Measurements from ENCODE around the gene MSRB3. TPM values are rescaled to one million over a fixed set of nuclear protein-coding genes. Genes with fewer than 3 reads are reported as not detected.

Gene MSRB3
- total and polyA plus RNA-seq, 2 donors (not counting 1 experiment from before 2014, with no cell fraction given), result not detected

DNA sequence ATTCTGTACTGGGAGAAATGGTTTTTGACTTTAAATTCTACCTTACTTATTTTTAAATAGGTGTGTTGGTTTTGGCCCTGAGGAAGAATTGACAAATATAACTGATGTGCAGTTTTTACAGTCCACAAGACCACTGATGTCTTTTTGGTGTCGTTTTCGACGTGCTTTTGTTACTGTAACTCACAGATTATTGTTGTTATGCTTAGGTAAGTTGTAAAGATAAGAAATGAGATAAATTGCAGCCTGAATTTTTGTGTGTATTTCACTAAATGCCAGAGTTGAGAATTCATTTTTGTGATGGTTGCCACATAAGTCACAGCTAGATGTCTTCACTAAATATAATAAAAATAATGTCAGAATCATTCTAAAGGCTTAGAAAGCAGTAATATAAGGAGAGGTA lies 39.9 kb upstream of the MSRB3 start:
- H3K27ac Mint-ChIP-seq, result no peak overlapping the region
- peaks cover 7% of the 10 kb centered on the region for H3K79me2 ChIP-seq (ENCODE audit: control insufficient read depth, insufficient read depth, low read length)
- H3K27me3 Mint-ChIP-seq, result no peaks in the 10 kb centered on the region
- no peaks in the 10 kb centered on the region for H3K9me3 ChIP-seq (ENCODE audit: control extremely low read depth in 1 of 3, control insufficient read depth in 2 of 3, insufficient read depth in 1 of 3, low read length in 2 of 3)
- peaks cover 19% of the 10 kb centered on the region for H4K20me1 ChIP-seq (ENCODE audit: control insufficient read depth, insufficient read depth, low read length, poor library complexity, severe bottlenecking)
- no peak for ATAC-seq (ENCODE audit: low read depth)
- H3K9ac ChIP-seq (ENCODE audit: low read length), result no peak overlapping the region
- no peaks in the 10 kb centered on the region for H3K4me1 Mint-ChIP-seq
- peaks cover 10 to 42% of the 10 kb centered on the region in 2 experiments for H3K36me3 ChIP-seq (replicated peaks in 1 of 2; ENCODE audit: control extremely low read depth in 1 of 2, control insufficient read depth in 1 of 2, extremely low read depth in 1 of 2, insufficient read depth in 2 of 2, low read length in 1 of 2)
- no peak overlapping the region for H2AFZ ChIP-seq (ENCODE audit: insufficient read depth, low read depth, low read length, poor library complexity, severe bottlenecking)
- H3K27ac ChIP-seq (ENCODE audit: low read length in 2 of 2), result no peak overlapping the region
- WGBS (ENCODE audit: insufficient coverage), result 100% methylated on average over 3 of the region's 3 CpGs
- no peak overlapping the region for H3K4me2 ChIP-seq (replicated peaks; ENCODE audit: low read depth, low read length, poor library complexity, severe bottlenecking)
- CTCF ChIA-PET, result no interaction called here
- POLR2A ChIA-PET, result no interaction called here
- H3K4me3 ChIP-seq (ENCODE audit: control extremely low read depth in 1 of 5, extremely low read depth in 1 of 5, insufficient read depth in 1 of 5, low read depth in 2 of 5, low read length in 4 of 5), result no peak overlapping the region
- DNase-seq, result no peak
- no peaks in the 10 kb centered on the region for H3K9me3 Mint-ChIP-seq (ENCODE audit: insufficient read depth)
- no peaks in the 10 kb centered on the region for H3K27me3 ChIP-seq (replicated peaks in 1 of 4; ENCODE audit: control extremely low read depth in 1 of 4, control insufficient read depth in 3 of 4, insufficient read depth in 4 of 4, low read length in 3 of 4)
- TF ChIP-seq, protein P1, sequence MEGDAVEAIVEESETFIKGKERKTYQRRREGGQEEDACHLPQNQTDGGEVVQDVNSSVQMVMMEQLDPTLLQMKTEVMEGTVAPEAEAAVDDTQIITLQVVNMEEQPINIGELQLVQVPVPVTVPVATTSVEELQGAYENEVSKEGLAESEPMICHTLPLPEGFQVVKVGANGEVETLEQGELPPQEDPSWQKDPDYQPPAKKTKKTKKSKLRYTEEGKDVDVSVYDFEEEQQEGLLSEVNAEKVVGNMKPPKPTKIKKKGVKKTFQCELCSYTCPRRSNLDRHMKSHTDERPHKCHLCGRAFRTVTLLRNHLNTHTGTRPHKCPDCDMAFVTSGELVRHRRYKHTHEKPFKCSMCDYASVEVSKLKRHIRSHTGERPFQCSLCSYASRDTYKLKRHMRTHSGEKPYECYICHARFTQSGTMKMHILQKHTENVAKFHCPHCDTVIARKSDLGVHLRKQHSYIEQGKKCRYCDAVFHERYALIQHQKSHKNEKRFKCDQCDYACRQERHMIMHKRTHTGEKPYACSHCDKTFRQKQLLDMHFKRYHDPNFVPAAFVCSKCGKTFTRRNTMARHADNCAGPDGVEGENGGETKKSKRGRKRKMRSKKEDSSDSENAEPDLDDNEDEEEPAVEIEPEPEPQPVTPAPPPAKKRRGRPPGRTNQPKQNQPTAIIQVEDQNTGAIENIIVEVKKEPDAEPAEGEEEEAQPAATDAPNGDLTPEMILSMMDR (IDR thresholded peaks at IDR 0.05), result no peak
- TF ChIP-seq EZH2 (IDR thresholded peaks at IDR 0.05; ENCODE audit: borderline replicate concordance, insufficient read depth, low read depth, low read length, poor library complexity, severe bottlenecking), result no peak
- H3K4me3 Mint-ChIP-seq, result no peak overlapping the region
- no peaks in the 10 kb centered on the region for H3K4me1 ChIP-seq (ENCODE audit: control insufficient read depth in 2 of 2, insufficient read depth in 2 of 2, low read length in 2 of 2)
- intact Hi-C loops (cut with micrococcal nuclease), result no loop called here

DNA sequence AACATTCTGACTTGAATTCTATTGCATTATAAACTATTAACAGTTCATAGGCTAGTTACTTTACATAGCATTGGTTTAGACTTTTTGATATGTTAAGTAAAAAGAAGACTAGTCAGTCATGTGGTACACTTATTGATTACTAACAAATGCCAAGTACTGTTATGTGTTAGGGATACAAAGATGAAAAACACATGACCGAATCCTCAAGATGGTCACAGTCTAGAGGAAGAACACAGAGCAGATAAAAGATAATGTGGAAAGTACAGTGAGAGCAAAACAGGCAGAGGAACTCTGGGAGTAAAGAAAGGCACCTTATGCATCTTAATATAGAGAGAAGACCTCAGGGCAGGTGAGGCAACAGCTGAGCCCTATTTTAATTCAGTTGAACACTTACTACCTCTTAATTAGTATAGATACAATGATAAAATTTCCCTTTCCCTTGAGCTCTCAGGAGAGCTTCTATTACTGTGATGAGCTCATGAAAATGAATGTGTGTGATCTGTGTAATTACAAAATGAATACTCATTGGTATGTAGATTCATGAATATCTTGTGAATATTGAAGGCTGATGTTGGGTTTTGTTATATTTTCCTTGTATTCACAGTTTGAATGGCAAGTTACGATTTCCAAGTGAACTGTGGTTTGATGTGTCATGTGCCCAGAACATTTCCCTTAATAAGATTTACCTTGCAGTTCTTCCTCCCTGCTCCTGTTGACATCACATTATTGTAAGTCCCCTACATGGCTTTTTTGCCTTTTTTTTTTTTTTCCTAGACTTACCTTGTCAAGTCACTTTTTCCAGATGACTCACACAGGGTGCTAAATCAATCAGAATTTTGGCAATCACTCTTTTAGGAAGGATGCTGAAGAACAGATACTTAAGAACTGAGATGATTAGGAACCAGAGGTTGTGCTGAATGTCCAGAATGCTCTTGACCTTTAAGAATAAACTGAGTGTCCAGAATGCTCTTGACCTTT lies 29.5 kb upstream of the MSRB3 start:
- no peak overlapping the region for H3K4me2 ChIP-seq (replicated peaks; ENCODE audit: low read depth, low read length, poor library complexity, severe bottlenecking)
- 100% methylated on average over 1 of the region's 2 CpGs for WGBS (ENCODE audit: insufficient coverage)
- no peak overlapping the region for H3K27ac ChIP-seq (ENCODE audit: low read length in 2 of 2)
- H2AFZ ChIP-seq (ENCODE audit: insufficient read depth, low read depth, low read length, poor library complexity, severe bottlenecking), result no peak overlapping the region
- H3K36me3 ChIP-seq (replicated peaks in 1 of 2; ENCODE audit: control extremely low read depth in 1 of 2, control insufficient read depth in 1 of 2, extremely low read depth in 1 of 2, insufficient read depth in 2 of 2, low read length in 1 of 2), result peaks cover 2 to 10% of the 10 kb centered on the region in 2 experiments
- ChIA-PET CTCF (no interaction called here), POLR2A (no interaction called here)
- H3K27me3 Mint-ChIP-seq, result no peaks in the 10 kb centered on the region
- no peak for DNase-seq
- no peaks in the 10 kb centered on the region for H3K79me2 ChIP-seq (ENCODE audit: control insufficient read depth, insufficient read depth, low read length)
- TF ChIP-seq, protein P1 (IDR thresholded peaks at IDR 0.05), result no peak
- no peak for TF ChIP-seq EZH2 (IDR thresholded peaks at IDR 0.05; ENCODE audit: borderline replicate concordance, insufficient read depth, low read depth, low read length, poor library complexity, severe bottlenecking)
- H3K27ac Mint-ChIP-seq, result no peak overlapping the region
- H3K9me3 ChIP-seq (ENCODE audit: control extremely low read depth in 1 of 3, control insufficient read depth in 2 of 3, insufficient read depth in 1 of 3, low read length in 2 of 3), result no peaks in the 10 kb centered on the region
- H3K4me1 Mint-ChIP-seq, result no peaks in the 10 kb centered on the region
- ATAC-seq (ENCODE audit: low read depth), result no peak
- intact Hi-C loops (cut with micrococcal nuclease), result no loop called here
- no peak overlapping the region for H3K4me3 ChIP-seq (ENCODE audit: control extremely low read depth in 1 of 5, extremely low read depth in 1 of 5, insufficient read depth in 1 of 5, low read depth in 2 of 5, low read length in 4 of 5)
- H4K20me1 ChIP-seq (ENCODE audit: control insufficient read depth, insufficient read depth, low read length, poor library complexity, severe bottlenecking), result no peaks in the 10 kb centered on the region
- no peaks in the 10 kb centered on the region for H3K27me3 ChIP-seq (replicated peaks in 1 of 4; ENCODE audit: control extremely low read depth in 1 of 4, control insufficient read depth in 3 of 4, insufficient read depth in 4 of 4, low read length in 3 of 4)
- H3K4me3 Mint-ChIP-seq, result no peak overlapping the region
- no peak overlapping the region for H3K9ac ChIP-seq (ENCODE audit: low read length)
- no peaks in the 10 kb centered on the region for H3K4me1 ChIP-seq (ENCODE audit: control insufficient read depth in 2 of 2, insufficient read depth in 2 of 2, low read length in 2 of 2)
- H3K9me3 Mint-ChIP-seq (ENCODE audit: insufficient read depth), result no peaks in the 10 kb centered on the region

Data from B cell (primary cell).